Smooth muscle cell (in vitro differentiated cells): Measurements from ENCODE around the gene GPRIN3. TPM values are rescaled to one million over a fixed set of nuclear protein-coding genes. Genes with fewer than 3 reads are reported as not detected.

Experiments
- DNase-seq: peaks from one replicate; lab custom pipeline; 2025; ENCODE audit not compliant: unreplicated experiment; lab: John Stamatoyannopoulos, UW
- H2AFZ ChIP-seq: fragments of 200-600 bp; sonication (generic); 2 replicates; pipeline ENCODE4 v1.6.0; 2016; ENCODE audit warnings: antibody characterized with exemption, low read depth, mild to moderate bottlenecking
- H3F3A ChIP-seq: fragments of 200-600 bp; sonication (generic); 2 replicates; pipeline ENCODE4 v1.6.0; 2017; ENCODE audit warnings: antibody characterized with exemption, low read depth
- H3K27ac ChIP-seq: fragments of 200-600 bp; sonication (generic); 2 replicates; pipeline ENCODE4 v1.5.1; 2016; ENCODE audit warnings: low read depth, mild to moderate bottlenecking
- H3K27me3 ChIP-seq: fragments of 200-600 bp; sonication (generic); 2 replicates; pipeline ENCODE4 v1.6.1; 2016; ENCODE audit warnings: low read depth, mild to moderate bottlenecking
- H3K36me3 ChIP-seq: fragments of 200-600 bp; sonication (generic); 2 replicates; pipeline ENCODE4 v1.5.1; 2016; ENCODE audit warnings: low read depth
- H3K4me1 ChIP-seq: fragments of 200-600 bp; sonication (generic); 2 replicates; pipeline ENCODE4 v1.5.1; 2016; ENCODE audit warnings: low read depth
- H3K4me2 ChIP-seq: fragments of 200-600 bp; sonication (generic); 2 replicates; pipeline ENCODE4 v1.6.0; 2016; ENCODE audit warnings: mild to moderate bottlenecking
- H3K4me3 ChIP-seq: fragments of 200-600 bp; sonication (generic); 2 replicates; pipeline ENCODE4 v1.5.1; 2016; ENCODE audit warnings: mild to moderate bottlenecking
- H3K79me2 ChIP-seq: fragments of 200-600 bp; sonication (generic); 2 replicates; pipeline ENCODE4 v1.6.0; 2016; ENCODE audit warnings: low read depth, mild to moderate bottlenecking
- H3K9ac ChIP-seq: fragments of 200-600 bp; sonication (generic); 2 replicates; pipeline ENCODE4 v1.6.0; 2016; ENCODE audit warnings: low read depth
- H3K9me3 ChIP-seq: fragments of 200-600 bp; sonication (generic); replicated peaks from 2 replicates; pipeline ENCODE4 v1.5.1; 2016; ENCODE audit warnings: low read depth
- H4K20me1 ChIP-seq: fragments of 200-600 bp; sonication (generic); 2 replicates; pipeline ENCODE4 v1.6.0; 2016; ENCODE audit warnings: low read depth
- WGBS: methylation state at CpG from one replicate; pipeline ENCODE4 v1.1.7; 2016; ENCODE audit warnings: low lambda C conversion rate; 5-methylcytosine and 5-hydroxymethylcytosine counted together
- polyA plus RNA-seq: library from polyadenylated mRNA; unstranded; fragments of >200 nt; fragmentation: Nextera tagmentation; extraction: Ambion mirVana; gene quantifications from 2 replicates; pipeline ENCODE4 v1.2.1, GENCODE V29; 2016
- total RNA-seq: library from RNA; depleted of rRNA; stranded (reverse); fragments of >200 nt; gene quantifications from 2 replicates; pipeline ENCODE4 v1.2.3, GENCODE V29; 2014
- TF ChIP-seq, protein P1 (sequence below): fragments of 200-600 bp; sonication (generic); IDR thresholded peaks from 2 replicates; pipeline ENCODE4 v1.5.1; 2017; ENCODE audit warnings: borderline replicate concordance, mild to moderate bottlenecking, antibody characterized with exemption; ENCODE audit not compliant: insufficient read depth, poor library complexity, severe bottlenecking

Gene GPRIN3
- total and polyA plus RNA-seq, 2 experiments from 2014 or later, result 0.47 to 1.8 TPM

DNA sequence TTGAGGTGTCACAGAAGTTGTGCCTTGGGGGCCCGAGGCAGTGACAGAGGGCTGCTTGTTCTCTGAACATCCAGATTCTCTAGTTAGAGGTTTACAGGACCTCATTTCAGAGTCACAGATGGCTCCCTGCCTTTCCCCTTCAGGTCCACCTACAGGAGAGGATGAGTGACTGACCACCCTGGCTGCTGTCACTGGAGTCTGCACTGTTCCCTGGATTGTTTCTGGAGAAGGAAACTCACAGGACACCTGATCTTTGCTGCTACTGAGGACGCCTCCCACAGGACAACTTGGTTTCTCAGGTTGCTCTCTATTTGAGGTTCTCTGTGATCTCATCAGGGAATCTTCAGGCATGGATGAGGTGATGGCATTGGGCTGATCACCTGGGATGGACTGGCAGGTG lies 58.3 kb downstream of the GPRIN3 start:
- Histone ChIP-seq H3K9me3 (no peaks in the 10 kb centered on the region), H4K20me1 (no peaks in the 10 kb centered on the region), H3K36me3 (no peaks in the 10 kb centered on the region), H3K79me2 (no peaks in the 10 kb centered on the region), H2AFZ (no peak overlapping the region), H3K9ac (no peak overlapping the region), H3K27ac (no peak overlapping the region), H3K4me3 (no peak overlapping the region), H3K4me1 (no peaks in the 10 kb centered on the region), H3K27me3 (no peaks in the 10 kb centered on the region), H3F3A (no peaks in the 10 kb centered on the region), H3K4me2 (no peak overlapping the region)
- no peak for DNase-seq
- TF ChIP-seq, protein P1, sequence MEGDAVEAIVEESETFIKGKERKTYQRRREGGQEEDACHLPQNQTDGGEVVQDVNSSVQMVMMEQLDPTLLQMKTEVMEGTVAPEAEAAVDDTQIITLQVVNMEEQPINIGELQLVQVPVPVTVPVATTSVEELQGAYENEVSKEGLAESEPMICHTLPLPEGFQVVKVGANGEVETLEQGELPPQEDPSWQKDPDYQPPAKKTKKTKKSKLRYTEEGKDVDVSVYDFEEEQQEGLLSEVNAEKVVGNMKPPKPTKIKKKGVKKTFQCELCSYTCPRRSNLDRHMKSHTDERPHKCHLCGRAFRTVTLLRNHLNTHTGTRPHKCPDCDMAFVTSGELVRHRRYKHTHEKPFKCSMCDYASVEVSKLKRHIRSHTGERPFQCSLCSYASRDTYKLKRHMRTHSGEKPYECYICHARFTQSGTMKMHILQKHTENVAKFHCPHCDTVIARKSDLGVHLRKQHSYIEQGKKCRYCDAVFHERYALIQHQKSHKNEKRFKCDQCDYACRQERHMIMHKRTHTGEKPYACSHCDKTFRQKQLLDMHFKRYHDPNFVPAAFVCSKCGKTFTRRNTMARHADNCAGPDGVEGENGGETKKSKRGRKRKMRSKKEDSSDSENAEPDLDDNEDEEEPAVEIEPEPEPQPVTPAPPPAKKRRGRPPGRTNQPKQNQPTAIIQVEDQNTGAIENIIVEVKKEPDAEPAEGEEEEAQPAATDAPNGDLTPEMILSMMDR, result no peak
- 89% methylated on average over 2 of the region's 2 CpGs for WGBS

DNA sequence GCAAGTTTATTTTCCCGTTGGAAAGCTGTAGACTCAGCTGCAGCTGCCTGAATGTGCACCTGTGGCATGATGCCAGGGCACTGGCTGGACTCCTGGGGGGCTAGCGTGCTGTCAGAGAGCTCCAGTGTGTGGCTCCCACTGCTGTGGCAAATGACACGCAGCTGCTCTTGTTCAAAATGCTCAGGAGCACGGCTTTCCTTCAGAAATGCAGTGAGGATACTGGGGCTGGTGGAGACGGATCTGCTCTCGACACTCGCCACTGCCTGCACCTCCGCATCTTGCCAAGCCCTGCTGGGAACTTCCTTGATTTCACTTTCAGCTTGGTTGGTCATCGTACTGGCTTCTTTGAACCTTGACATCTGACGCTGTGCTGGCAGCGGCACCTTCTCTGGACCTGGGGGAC lies 58.7 kb downstream of the GPRIN3 start:
- TF ChIP-seq, protein P1, result no peak
- no peak overlapping the region for H2AFZ ChIP-seq
- H3K27me3 ChIP-seq, result no peaks in the 10 kb centered on the region
- no peaks in the 10 kb centered on the region for H3K79me2 ChIP-seq
- no peak for DNase-seq
- no peaks in the 10 kb centered on the region for H3F3A ChIP-seq
- H4K20me1 ChIP-seq, result no peaks in the 10 kb centered on the region
- no peak overlapping the region for H3K27ac ChIP-seq
- no peak overlapping the region for H3K4me2 ChIP-seq
- 95% methylated on average over 11 of the region's 11 CpGs for WGBS
- H3K4me1 ChIP-seq, result no peaks in the 10 kb centered on the region
- H3K4me3 ChIP-seq, result no peak overlapping the region
- no peaks in the 10 kb centered on the region for H3K9me3 ChIP-seq
- no peak overlapping the region for H3K9ac ChIP-seq
- no peaks in the 10 kb centered on the region for H3K36me3 ChIP-seq

DNA sequence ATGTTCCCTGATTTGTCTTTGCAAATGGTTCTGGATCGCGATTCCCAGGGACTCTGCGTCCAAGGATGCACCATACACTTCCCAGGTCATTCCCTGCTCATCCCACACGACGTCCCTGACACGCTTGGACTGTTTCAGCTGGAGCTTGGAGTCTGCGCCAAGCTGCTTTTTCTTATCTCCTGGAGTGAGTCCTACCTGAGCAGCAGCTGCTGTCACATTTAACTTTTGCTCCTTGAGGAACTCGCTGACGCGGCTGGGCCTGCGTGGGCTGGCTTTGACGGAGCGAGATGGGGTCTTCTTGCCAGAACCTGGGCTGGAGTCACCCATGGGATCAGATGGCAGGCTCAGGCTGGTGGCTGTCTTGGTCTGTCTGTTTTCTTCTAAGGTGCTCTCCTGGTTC lies 59.6 kb downstream of the GPRIN3 start:
- TF ChIP-seq, protein P1, result no peak
- H3K9ac ChIP-seq, result no peak overlapping the region
- H3K79me2 ChIP-seq, result no peaks in the 10 kb centered on the region
- H3K4me2 ChIP-seq, result no peak overlapping the region
- H3K9me3 ChIP-seq, result no peaks in the 10 kb centered on the region
- no peak for DNase-seq
- no peaks in the 10 kb centered on the region for H3F3A ChIP-seq
- H3K4me1 ChIP-seq, result no peaks in the 10 kb centered on the region
- H3K36me3 ChIP-seq, result no peaks in the 10 kb centered on the region
- H3K4me3 ChIP-seq, result no peak overlapping the region
- no peaks in the 10 kb centered on the region for H3K27me3 ChIP-seq
- H4K20me1 ChIP-seq, result no peaks in the 10 kb centered on the region
- WGBS, result 97% methylated on average over 13 of the region's 13 CpGs
- H3K27ac ChIP-seq, result no peak overlapping the region
- no peak overlapping the region for H2AFZ ChIP-seq

DNA sequence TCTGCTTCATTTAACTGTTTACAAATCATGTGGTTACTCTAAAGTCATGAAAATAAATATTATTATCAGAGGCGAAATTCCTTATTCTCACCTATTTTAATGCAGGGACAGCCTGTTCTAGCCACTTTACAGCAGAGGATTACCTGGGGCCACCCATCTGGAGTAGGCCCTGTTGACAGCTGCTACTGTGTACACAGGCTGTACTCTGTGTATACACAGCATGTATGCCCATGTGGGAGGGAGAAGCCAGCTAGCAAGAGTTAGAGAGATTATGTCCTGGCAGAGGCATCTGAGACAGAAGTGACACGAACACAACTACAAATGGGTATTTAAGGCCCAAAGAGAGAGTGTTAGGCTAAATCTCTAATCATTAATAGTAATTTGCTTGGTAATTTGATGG lies 62.1 kb downstream of the GPRIN3 start:
- TF ChIP-seq, protein P1, result no peak
- no peaks in the 10 kb centered on the region for H3K27me3 ChIP-seq
- H3K4me1 ChIP-seq, result no peaks in the 10 kb centered on the region
- H3K9me3 ChIP-seq, result no peaks in the 10 kb centered on the region
- no peak overlapping the region for H3K4me3 ChIP-seq
- no peaks in the 10 kb centered on the region for H3K36me3 ChIP-seq
- no peak overlapping the region for H3K27ac ChIP-seq
- no peaks in the 10 kb centered on the region for H4K20me1 ChIP-seq
- no peak overlapping the region for H2AFZ ChIP-seq
- DNase-seq, result no peak
- WGBS, result 88% methylated on average over 2 of the region's 2 CpGs
- H3K4me2 ChIP-seq, result no peak overlapping the region
- no peaks in the 10 kb centered on the region for H3F3A ChIP-seq
- H3K79me2 ChIP-seq, result no peaks in the 10 kb centered on the region
- no peak overlapping the region for H3K9ac ChIP-seq
